ENCODE results near the gene ESPL1.

The ESPL1 gene

GRCh38 chr12:53288322-53288721, 20.2 kb downstream of the ESPL1 start:
- H2AFZ ChIP-seq (ENCODE audit: low read length) = no peak overlapping the region
- no peak overlapping the region for H2BK5ac ChIP-seq (ENCODE audit: low read length)
- no peak overlapping the region for H3K4me2 ChIP-seq (ENCODE audit: insufficient read depth, low read length, poor library complexity, severe bottlenecking)
- H3K4ac ChIP-seq (ENCODE audit: low read length) = no peak overlapping the region
- H4K8ac ChIP-seq (ENCODE audit: low read depth, low read length) = no peak overlapping the region
- H3K36me3 ChIP-seq (replicated peaks in 1 of 2; ENCODE audit: control insufficient read depth in 2 of 2, insufficient read depth in 2 of 2, low read length in 2 of 2) = peaks cover 71 to 91% of the 10 kb centered on the region in 2 donors
- H3K14ac ChIP-seq (ENCODE audit: low read length) = no peak overlapping the region
- H2BK120ac ChIP-seq (ENCODE audit: low read depth, low read length) = no peak overlapping the region
- H3K9ac ChIP-seq (ENCODE audit: low read depth, low read length, poor library complexity) = no peak overlapping the region
- H3K9me3 ChIP-seq (replicated peaks in 1 of 2; ENCODE audit: control insufficient read depth in 2 of 2, insufficient read depth in 1 of 2, low read depth in 1 of 2, low read length in 2 of 2) = no peaks in the 10 kb centered on the region
- no peak overlapping the region for H3K27ac ChIP-seq (replicated peaks; ENCODE audit: low read length)
- H3K23ac ChIP-seq (ENCODE audit: low read depth, low read length, poor library complexity) = no peak overlapping the region
- H2BK12ac ChIP-seq (ENCODE audit: low read length) = no peak overlapping the region
- no peak overlapping the region for H2AK5ac ChIP-seq (ENCODE audit: low read depth, low read length)
- no CpG with 5 or more reads among the region's 6 CpGs for WGBS, 2 donors (ENCODE audit: extremely low coverage in 2 of 2, insufficient read length in 2 of 2, insufficient replicate concordance in 1 of 2)
- no peak overlapping the region for H2BK15ac ChIP-seq (ENCODE audit: low read length)
- H3K27me3 ChIP-seq (ENCODE audit: control insufficient read depth in 3 of 3, insufficient read depth in 3 of 3, low read depth in 1 of 3, low read length in 3 of 3) = no peaks in the 10 kb centered on the region
- H3K4me3 ChIP-seq (ENCODE audit: low read length in 2 of 2) = no peak overlapping the region
- H3K4me1 ChIP-seq (ENCODE audit: control insufficient read depth in 2 of 2, insufficient read depth in 1 of 2, low read depth in 1 of 2, low read length in 2 of 2) = no peaks in the 10 kb centered on the region
- DNase-seq (ENCODE audit: low spot score) = no peak
- H3K79me1 ChIP-seq (ENCODE audit: low read depth, low read length) = no peaks in the 10 kb centered on the region
- H4K91ac ChIP-seq (ENCODE audit: low read depth, low read length, poor library complexity) = no peak overlapping the region
- no peak overlapping the region for H3K18ac ChIP-seq (ENCODE audit: low read length)

GRCh38 chr12:53289891-53290290, 21.8 kb downstream of the ESPL1 start:
- no peak overlapping the region for H4K91ac ChIP-seq (ENCODE audit: low read depth, low read length, poor library complexity)
- no peak overlapping the region for H2BK12ac ChIP-seq (ENCODE audit: low read length)
- no peak overlapping the region for H2BK120ac ChIP-seq (ENCODE audit: low read depth, low read length)
- no peaks in the 10 kb centered on the region for H3K9me3 ChIP-seq (replicated peaks in 1 of 2; ENCODE audit: control insufficient read depth in 2 of 2, insufficient read depth in 1 of 2, low read depth in 1 of 2, low read length in 2 of 2)
- H2BK15ac ChIP-seq (ENCODE audit: low read length) = no peak overlapping the region
- WGBS, 2 donors (ENCODE audit: extremely low coverage in 2 of 2, insufficient read length in 2 of 2, insufficient replicate concordance in 1 of 2) = no CpG with 5 or more reads among the region's 4 CpGs
- H3K4me1 ChIP-seq (ENCODE audit: control insufficient read depth in 2 of 2, insufficient read depth in 1 of 2, low read depth in 1 of 2, low read length in 2 of 2) = peaks cover 0 to under 1% of the 10 kb centered on the region in 2 donors
- H3K9ac ChIP-seq (ENCODE audit: low read depth, low read length, poor library complexity) = no peak overlapping the region
- H4K8ac ChIP-seq (ENCODE audit: low read depth, low read length) = no peak overlapping the region
- no peak overlapping the region for H3K27ac ChIP-seq (replicated peaks; ENCODE audit: low read length)
- peak overlapping the region in 1 of 2 donors; percentile 21 for H3K4me3 ChIP-seq (ENCODE audit: low read length in 2 of 2)
- no peak overlapping the region for H3K4ac ChIP-seq (ENCODE audit: low read length)
- H2BK5ac ChIP-seq (ENCODE audit: low read length) = no peak overlapping the region
- no peak for DNase-seq (ENCODE audit: low spot score)
- no peak overlapping the region for H3K14ac ChIP-seq (ENCODE audit: low read length)
- H3K23ac ChIP-seq (ENCODE audit: low read depth, low read length, poor library complexity) = peak overlapping the region; percentile 1
- peaks cover 64 to 87% of the 10 kb centered on the region in 2 donors for H3K36me3 ChIP-seq (replicated peaks in 1 of 2; ENCODE audit: control insufficient read depth in 2 of 2, insufficient read depth in 2 of 2, low read length in 2 of 2)
- H3K18ac ChIP-seq (ENCODE audit: low read length) = no peak overlapping the region
- no peak overlapping the region for H2AFZ ChIP-seq (ENCODE audit: low read length)
- H3K4me2 ChIP-seq (ENCODE audit: insufficient read depth, low read length, poor library complexity, severe bottlenecking) = no peak overlapping the region
- no peak overlapping the region for H2AK5ac ChIP-seq (ENCODE audit: low read depth, low read length)
- H3K79me1 ChIP-seq (ENCODE audit: low read depth, low read length) = no peaks in the 10 kb centered on the region
- H3K27me3 ChIP-seq (ENCODE audit: control insufficient read depth in 3 of 3, insufficient read depth in 3 of 3, low read depth in 1 of 3, low read length in 3 of 3) = no peaks in the 10 kb centered on the region

GRCh38 chr12:53290661-53291060, 22.6 kb downstream of the ESPL1 start:
- H3K9ac ChIP-seq (ENCODE audit: low read depth, low read length, poor library complexity) = no peak overlapping the region
- peaks cover 61 to 82% of the 10 kb centered on the region in 2 donors for H3K36me3 ChIP-seq (replicated peaks in 1 of 2; ENCODE audit: control insufficient read depth in 2 of 2, insufficient read depth in 2 of 2, low read length in 2 of 2)
- no peak overlapping the region for H3K27ac ChIP-seq (replicated peaks; ENCODE audit: low read length)

GRCh38 chr12:53292426-53292825, 24.3 kb downstream of the ESPL1 start:
- Histone ChIP-seq H2BK12ac (ENCODE audit: low read length) (no peak overlapping the region), H3K9me3 (replicated peaks in 1 of 2; ENCODE audit: control insufficient read depth in 2 of 2, insufficient read depth in 1 of 2, low read depth in 1 of 2, low read length in 2 of 2) (no peaks in the 10 kb centered on the region), H2AK5ac (ENCODE audit: low read depth, low read length) (no peak overlapping the region), H3K14ac (ENCODE audit: low read length) (no peak overlapping the region), H4K8ac (ENCODE audit: low read depth, low read length) (no peak overlapping the region), H3K4ac (ENCODE audit: low read length) (no peak overlapping the region), H3K4me3 (ENCODE audit: low read length in 2 of 2) (no peak overlapping the region), H3K18ac (ENCODE audit: low read length) (no peak overlapping the region), H3K4me2 (ENCODE audit: insufficient read depth, low read length, poor library complexity, severe bottlenecking) (no peak overlapping the region), H2BK5ac (ENCODE audit: low read length) (no peak overlapping the region), H3K4me1 (ENCODE audit: control insufficient read depth in 2 of 2, insufficient read depth in 1 of 2, low read depth in 1 of 2, low read length in 2 of 2) (peaks cover 0 to 4% of the 10 kb centered on the region in 2 donors), H2BK15ac (ENCODE audit: low read length) (no peak overlapping the region), H3K36me3 (replicated peaks in 1 of 2; ENCODE audit: control insufficient read depth in 2 of 2, insufficient read depth in 2 of 2, low read length in 2 of 2) (peaks cover 50 to 79% of the 10 kb centered on the region in 2 donors), H3K79me1 (ENCODE audit: low read depth, low read length) (peaks cover 7% of the 10 kb centered on the region), H3K27me3 (ENCODE audit: control insufficient read depth in 3 of 3, insufficient read depth in 3 of 3, low read depth in 1 of 3, low read length in 3 of 3) (no peaks in the 10 kb centered on the region), H4K91ac (ENCODE audit: low read depth, low read length, poor library complexity) (no peak overlapping the region), H2AFZ (ENCODE audit: low read length) (no peak overlapping the region), H3K27ac (replicated peaks; ENCODE audit: low read length) (no peak overlapping the region), H3K9ac (ENCODE audit: low read depth, low read length, poor library complexity) (no peak overlapping the region), H3K23ac (ENCODE audit: low read depth, low read length, poor library complexity) (no peak overlapping the region), H2BK120ac (ENCODE audit: low read depth, low read length) (no peak overlapping the region)
- DNase-seq (ENCODE audit: low spot score) = no peak

More at GRCh38 chr12:53290661-53291060, 22.6 kb downstream of the ESPL1 start:
- Histone ChIP-seq H3K23ac (ENCODE audit: low read depth, low read length, poor library complexity) (no peak overlapping the region), H3K4me2 (ENCODE audit: insufficient read depth, low read length, poor library complexity, severe bottlenecking) (no peak overlapping the region), H3K18ac (ENCODE audit: low read length) (no peak overlapping the region), H3K4me3 (ENCODE audit: low read length in 2 of 2) (no peak overlapping the region), H2BK12ac (ENCODE audit: low read length) (no peak overlapping the region), H4K8ac (ENCODE audit: low read depth, low read length) (no peak overlapping the region), H3K9me3 (replicated peaks in 1 of 2; ENCODE audit: control insufficient read depth in 2 of 2, insufficient read depth in 1 of 2, low read depth in 1 of 2, low read length in 2 of 2) (no peaks in the 10 kb centered on the region), H2AFZ (ENCODE audit: low read length) (no peak overlapping the region), H4K91ac (ENCODE audit: low read depth, low read length, poor library complexity) (no peak overlapping the region), H2BK5ac (ENCODE audit: low read length) (no peak overlapping the region), H3K4me1 (ENCODE audit: control insufficient read depth in 2 of 2, insufficient read depth in 1 of 2, low read depth in 1 of 2, low read length in 2 of 2) (peaks cover 0 to 2% of the 10 kb centered on the region in 2 donors), H2BK15ac (ENCODE audit: low read length) (no peak overlapping the region), H2BK120ac (ENCODE audit: low read depth, low read length) (no peak overlapping the region), H3K4ac (ENCODE audit: low read length) (no peak overlapping the region), H3K79me1 (ENCODE audit: low read depth, low read length) (peaks cover 2% of the 10 kb centered on the region), H2AK5ac (ENCODE audit: low read depth, low read length) (no peak overlapping the region), H3K27me3 (ENCODE audit: control insufficient read depth in 3 of 3, insufficient read depth in 3 of 3, low read depth in 1 of 3, low read length in 3 of 3) (no peaks in the 10 kb centered on the region), H3K14ac (ENCODE audit: low read length) (no peak overlapping the region)
- WGBS, 2 donors (ENCODE audit: extremely low coverage in 2 of 2, insufficient read length in 2 of 2, insufficient replicate concordance in 1 of 2) = no CpG with 5 or more reads among the region's 9 CpGs
- DNase-seq (ENCODE audit: low spot score) = no peak

Data from neuronal stem cell (in vitro differentiated cells).